Measurements from ENCODE around the gene IRF1. TPM values are rescaled to one million over a fixed set of nuclear protein-coding genes. Genes with fewer than 3 reads are reported as not detected.
A peak's percentile ranks its signal among the peaks of the same experiment; 100 is the strongest.

IRF1 gene
- total and polyA plus RNA-seq, 2 of the 4 experiments (the other 2 are of a cell fraction), result 11.1 to 18.9 TPM

DNA sequence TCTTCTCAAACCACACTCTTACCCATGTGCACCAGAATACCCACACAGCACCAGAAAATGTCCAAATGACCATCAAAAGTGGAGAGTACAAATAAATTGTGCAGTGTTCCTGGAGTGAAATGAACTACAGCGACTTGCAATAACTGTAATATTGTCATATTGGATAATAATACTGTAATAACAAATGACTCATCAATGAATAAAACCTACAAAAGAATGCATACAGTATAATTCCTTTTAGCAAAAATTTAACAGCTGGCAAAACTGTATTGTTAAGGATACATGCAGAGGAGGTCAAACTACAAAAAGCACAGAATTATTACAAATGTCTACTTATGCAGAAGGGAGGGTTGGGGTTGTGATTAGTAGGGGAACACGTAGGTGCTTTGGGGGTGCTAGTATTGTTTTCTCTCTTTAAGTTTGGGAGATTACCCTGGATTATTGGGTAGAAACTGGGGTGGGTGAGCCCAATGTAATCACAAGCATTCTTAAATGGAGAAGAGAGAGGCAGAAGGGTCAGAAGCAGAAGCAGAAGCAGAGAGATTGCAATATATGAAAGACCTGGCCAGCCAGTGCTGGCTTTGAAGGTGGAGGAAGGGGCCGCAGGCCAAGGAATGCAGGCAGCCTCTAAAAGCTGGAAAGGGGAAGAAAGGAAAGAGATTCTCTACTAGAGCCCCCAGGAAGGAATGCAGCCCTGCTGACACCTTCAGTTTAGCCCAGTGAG, 21.8 kb downstream of the IRF1 start:
- ChIA-PET CTCF (interaction anchor here (1.0 to 2.0 kb wide), 6 partner anchors 10 to 80 kb away, joined by 3 to 5 read pairs (median 3); partner anchors contain the start of gene IRF1), POLR2A (ENCODE audit: unreplicated experiment) (no interaction called here)
- Histone ChIP-seq H3K4me1 (ENCODE audit: control insufficient read depth, insufficient read depth, low read length) (peaks cover 28% of the 10 kb centered on the region), H2BK20ac (ENCODE audit: low read depth, low read length) (peak overlapping the region; percentile 57; the same call in 1 of the 2 replicates), H3K56ac (ENCODE audit: extremely low read depth, insufficient read depth, low read length) (no peak overlapping the region), H4K5ac (ENCODE audit: low read depth, low read length) (no peak overlapping the region), H3K4ac (ENCODE audit: low read depth, low read length) (peak overlapping the region; percentile 60; the same call in 1 of the 2 replicates), H2BK15ac (ENCODE audit: low read depth, low read length) (no peak overlapping the region), H4K91ac (ENCODE audit: insufficient read depth, low read depth, low read length) (peak overlapping the region; percentile 13; the same call in 1 of the 2 replicates), H3K14ac (replicated peaks; ENCODE audit: low read depth, low read length) (peak overlapping the region; percentile 3; the same call in 1 of the 2 replicates), H3K9me3 (ENCODE audit: control insufficient read depth, insufficient read depth, low read length) (no peaks in the 10 kb centered on the region), H2AK5ac (ENCODE audit: low read depth, low read length) (no peak overlapping the region), H3K4me2 (ENCODE audit: low read depth, low read length) (no peak overlapping the region), H2AFZ (replicated peaks; ENCODE audit: low read length, poor library complexity) (no peak overlapping the region), H3K79me1 (ENCODE audit: low read depth in 1 of 2, low read length in 2 of 2) (0 out of 4 replicates have a peak, but pooled peaks cover 0 to 6% of the 10 kb centered on the region in 2 experiments), H3K36me3 (ENCODE audit: control insufficient read depth, insufficient read depth, low read length) (no peaks in the 10 kb centered on the region), H3K27me3 (ENCODE audit: control insufficient read depth, insufficient read depth, low read length) (no peaks in the 10 kb centered on the region), H3K27ac (ENCODE audit: insufficient read depth, low read length) (no peak overlapping the region), H3K18ac (ENCODE audit: low read depth, low read length) (no peak overlapping the region), H3K23ac (ENCODE audit: low read depth, low read length) (no peak overlapping the region), H2AK9ac (replicated peaks; ENCODE audit: low read depth, low read length, poor library complexity) (no peak overlapping the region), H4K20me1 (ENCODE audit: insufficient read depth, low read length) (no peaks in the 10 kb centered on the region), H3K4me3 (ENCODE audit: insufficient read depth, low read depth, low read length) (no peak overlapping the region), H3K9ac (ENCODE audit: low read depth, low read length) (no peak overlapping the region), H3K9me1 (ENCODE audit: insufficient read depth, low read length) (peaks cover 39% of the 10 kb centered on the region), H4K8ac (ENCODE audit: low read depth in 2 of 2, low read length in 2 of 2) (no peak overlapping the region; a peak in 1 of 4 replicates), H2BK120ac (ENCODE audit: low read depth, low read length) (peak overlapping the region; percentile 16; the same call in 1 of the 2 replicates), H2BK5ac (ENCODE audit: low read depth, low read length, poor library complexity, severe bottlenecking) (no peak overlapping the region)
- intact Hi-C loops (cut with micrococcal nuclease), result no loop called here
- in situ Hi-C loops (cut with MboI; ENCODE audit: low sequenced_read_pairs), result no loop called here
- DNase-seq, result peak; percentile 26
- ATAC-seq (ENCODE audit: low read depth), result no peak
- dilution Hi-C loops (cut with HindIII; ENCODE audit: low sequenced_read_pairs, unreplicated experiment), result no loop called here
- no CpG with 5 or more reads among the region's 3 CpGs for WGBS, 2 experiments (ENCODE audit: extremely low coverage in 2 of 2, insufficient read length in 1 of 2)
- BruUV-seq (replicated peaks), result no TSS peak
- no peak for TF ChIP-seq USF2 (IDR thresholded peaks at IDR 0.05; ENCODE audit: low read depth, low read length)
- no peak for TF ChIP-seq BHLHE40 (IDR thresholded peaks at IDR 0.05; ENCODE audit: low read depth, low read length)
- no peak for TF ChIP-seq POLR2A (IDR thresholded peaks at IDR 0.05; ENCODE audit: low read depth, low read length)
- TF ChIP-seq RFX5 (IDR thresholded peaks at IDR 0.05; ENCODE audit: low read depth, low read length), result no peak
- TF ChIP-seq SMC3 (IDR thresholded peaks at IDR 0.05; ENCODE audit: low read depth, low read length), result no peak
- no peak for TF ChIP-seq RCOR1 (IDR thresholded peaks at IDR 0.05; ENCODE audit: insufficient replicate concordance, low read length)
- TF ChIP-seq CHD1 (IDR thresholded peaks at IDR 0.05; ENCODE audit: low read depth, low read length), result no peak
- no peak for TF ChIP-seq MAFK (IDR thresholded peaks at IDR 0.05; ENCODE audit: low read depth, low read length)
- no peak for TF ChIP-seq ELK1 (IDR thresholded peaks at IDR 0.05; ENCODE audit: borderline replicate concordance, low read depth, low read length)
- TF ChIP-seq MXI1 (IDR thresholded peaks at IDR 0.05; ENCODE audit: borderline replicate concordance, low read depth, low read length), result no peak
- TF ChIP-seq MAZ (IDR thresholded peaks at IDR 0.05; ENCODE audit: borderline replicate concordance, low read depth, low read length), result no peak
- no peak for TF ChIP-seq CEBPB (IDR thresholded peaks at IDR 0.05; ENCODE audit: low read depth, low read length)
- TF ChIP-seq RAD21 (IDR thresholded peaks at IDR 0.05; ENCODE audit: low read length), result no peak
- no peak for TF ChIP-seq FOS (IDR thresholded peaks at IDR 0.05; ENCODE audit: low read depth, low read length)
- no peak for TF ChIP-seq NFE2L2 (IDR thresholded peaks at IDR 0.05; ENCODE audit: low read depth, low read length)
